Gastrocnemius medialis (tissue), 4 donors: ENCODE measurements around the gene APOL2.
"Not testable (repeated sequence)": the region's sequence is repeated elsewhere in the genome, so short reads cannot be mapped to it uniquely, and the experiment has no call there.

Experiments
- CTCF ChIP-seq, 5 experiments: fragments of 450-650 bp in 3 of 5; fragments of 200-600 bp in 2 of 5; sonication (generic) in 2 of 5; IDR thresholded peaks in 4 of 5; conservative IDR thresholded peaks in 1 of 5; 1 replicate in 4 of 5; 2 replicates in 1 of 5; pipeline ENCODE4 v1.5.1; 2016 to 2019; ENCODE audit warnings: antibody characterized with exemption in 5 of 5, mild to moderate bottlenecking in 3 of 5, moderate library complexity in 3 of 5
- POLR2A ChIP-seq, 2 donors: fragments of 450-650 bp; IDR thresholded peaks; one replicate each; pipeline ENCODE4 v1.6.1; 2017; ENCODE audit warnings: antibody characterized with exemption in 2 of 2, mild to moderate bottlenecking in 2 of 2, moderate library complexity in 2 of 2

GRCh38 chr22:36228369-36228768, 11.0 kb downstream of the APOL2 start:
- not testable (repeated sequence) for TF ChIP-seq CTCF (IDR thresholded peaks at IDR 0.05 in 4 of 5, conservative IDR thresholded peaks at IDR 0.05 in 1 of 5); POLR2A (IDR thresholded peaks at IDR 0.05)
